GM18502 (cell line): Measurements from ENCODE around the gene BCAR1.
"Not testable (repeated sequence)": the region's sequence is repeated elsewhere in the genome, so short reads cannot be mapped to it uniquely, and the experiment has no call there.

Source experiments
- ATAC-seq: cut with Tn5 transposase; IDR thresholded peaks from one replicate; pipeline ENCODE4 v1.9.1; 2021; ENCODE audit warnings: mild to moderate bottlenecking; ENCODE audit not compliant: unreplicated experiment, poor library complexity

BCAR1 gene

DNA sequence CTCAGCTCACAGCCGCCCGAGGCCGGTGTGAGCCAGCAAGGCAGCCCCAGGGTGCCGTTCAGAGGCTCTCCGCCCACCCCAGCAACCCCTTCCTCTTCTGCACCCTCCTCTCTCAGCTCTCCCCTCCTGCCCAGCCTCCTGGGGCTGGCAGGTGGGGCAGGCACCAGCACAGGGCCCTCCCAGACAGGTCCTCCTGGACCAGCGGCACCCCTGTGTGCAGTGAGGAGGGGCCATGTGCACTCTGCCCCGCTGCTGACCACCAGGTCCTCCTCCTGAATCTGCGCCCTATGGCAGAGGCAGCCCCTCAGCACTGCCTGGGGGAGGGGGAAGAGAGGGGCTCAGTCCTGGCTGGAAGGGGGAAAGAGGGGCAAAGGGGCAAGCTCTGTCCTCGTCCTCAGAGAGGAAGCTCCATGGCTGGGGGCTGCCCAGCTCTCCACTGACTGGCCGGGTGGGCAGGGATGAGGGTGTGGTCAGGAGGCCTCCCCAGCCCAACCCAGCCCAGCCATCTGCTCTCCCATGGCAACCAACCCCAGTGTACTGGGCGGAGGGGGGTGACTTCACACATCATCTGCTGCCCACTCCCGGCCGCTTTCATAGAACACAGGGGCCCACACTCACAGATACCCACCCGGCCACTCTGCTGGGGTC lies 5.4 kb upstream of the BCAR1 start:
- ATAC-seq, result no peak

DNA sequence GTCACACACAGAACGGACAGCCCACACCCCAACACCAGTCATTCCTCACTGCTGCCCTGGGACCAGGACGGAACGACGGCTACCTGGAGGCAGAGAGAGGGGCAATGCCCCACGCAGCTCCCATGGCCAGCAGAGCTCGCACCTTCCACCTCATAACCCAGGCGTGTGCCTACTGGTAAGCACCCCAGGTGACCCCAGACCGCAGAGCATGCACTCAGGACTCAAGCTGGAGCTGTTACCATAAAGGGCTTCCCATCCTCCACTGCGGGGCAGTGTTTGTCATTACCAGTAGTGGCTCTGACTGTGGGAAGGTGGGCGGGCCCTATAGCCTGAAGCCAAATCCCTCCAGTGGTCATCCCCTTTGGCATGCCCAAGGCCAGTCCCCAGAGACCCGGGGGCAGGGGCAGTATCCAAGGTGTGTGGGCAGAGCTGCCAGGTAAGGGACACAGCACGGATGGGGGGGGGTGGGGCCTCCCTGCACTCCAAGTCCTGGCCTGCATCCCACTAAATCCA lies 4.7 kb upstream of the BCAR1 start:
- ATAC-seq, result no peak

DNA sequence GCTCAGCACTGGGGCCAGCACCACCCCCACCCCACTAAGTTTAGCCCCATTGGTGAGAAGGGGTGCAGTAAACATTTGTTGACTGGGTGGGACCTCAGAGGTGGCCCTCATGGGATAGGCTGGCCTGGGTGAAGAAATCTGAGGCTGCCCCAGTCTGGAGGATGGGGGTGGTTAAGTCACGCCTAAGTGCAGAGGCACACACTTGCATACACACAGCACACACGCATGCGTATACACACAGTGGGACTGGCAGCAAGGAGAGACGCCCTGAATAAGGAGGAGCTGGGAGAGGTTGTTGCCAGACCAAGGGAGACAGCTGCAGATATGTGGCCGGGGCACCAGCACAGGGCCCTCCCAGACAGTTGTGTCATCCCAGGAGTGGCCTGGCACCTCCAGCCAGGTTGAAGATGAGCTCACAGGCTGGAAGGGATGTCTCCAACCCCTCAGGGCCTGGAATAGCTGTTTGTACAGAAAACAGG lies 3.0 kb upstream of the BCAR1 start:
- no peak for ATAC-seq

GRCh38 chr16:75252946-75253911 lies 1.8 kb upstream of the BCAR1 start:
- no peak for ATAC-seq

GRCh38 chr16:75252049-75252864 lies 833 bp upstream of the BCAR1 start:
- no peak for ATAC-seq

DNA sequence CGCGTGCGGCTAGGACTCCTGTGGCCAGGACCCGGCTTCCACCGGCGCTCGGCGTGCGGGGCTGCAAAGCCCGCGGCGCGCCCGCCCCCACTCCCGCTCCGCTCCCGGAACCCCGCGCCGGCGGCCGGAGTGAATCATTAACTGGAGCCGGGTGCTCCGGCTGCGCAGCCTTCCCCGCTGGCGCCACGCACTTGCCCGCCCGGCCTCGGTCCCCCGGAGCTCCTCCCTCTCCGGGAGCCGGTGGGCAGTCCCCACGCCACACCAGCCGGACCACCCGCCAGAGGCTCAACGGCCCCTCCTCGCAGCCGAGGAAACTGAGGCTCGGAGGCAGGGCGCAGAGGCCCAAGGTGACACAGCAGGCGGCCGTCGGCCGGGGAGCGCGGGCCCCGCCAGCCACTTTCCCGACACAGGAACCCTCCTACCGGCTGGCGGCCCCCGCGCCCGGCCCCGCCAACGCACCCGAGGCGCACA lies 580 bp downstream of the BCAR1 start:
- peak; percentile 45 for ATAC-seq

DNA sequence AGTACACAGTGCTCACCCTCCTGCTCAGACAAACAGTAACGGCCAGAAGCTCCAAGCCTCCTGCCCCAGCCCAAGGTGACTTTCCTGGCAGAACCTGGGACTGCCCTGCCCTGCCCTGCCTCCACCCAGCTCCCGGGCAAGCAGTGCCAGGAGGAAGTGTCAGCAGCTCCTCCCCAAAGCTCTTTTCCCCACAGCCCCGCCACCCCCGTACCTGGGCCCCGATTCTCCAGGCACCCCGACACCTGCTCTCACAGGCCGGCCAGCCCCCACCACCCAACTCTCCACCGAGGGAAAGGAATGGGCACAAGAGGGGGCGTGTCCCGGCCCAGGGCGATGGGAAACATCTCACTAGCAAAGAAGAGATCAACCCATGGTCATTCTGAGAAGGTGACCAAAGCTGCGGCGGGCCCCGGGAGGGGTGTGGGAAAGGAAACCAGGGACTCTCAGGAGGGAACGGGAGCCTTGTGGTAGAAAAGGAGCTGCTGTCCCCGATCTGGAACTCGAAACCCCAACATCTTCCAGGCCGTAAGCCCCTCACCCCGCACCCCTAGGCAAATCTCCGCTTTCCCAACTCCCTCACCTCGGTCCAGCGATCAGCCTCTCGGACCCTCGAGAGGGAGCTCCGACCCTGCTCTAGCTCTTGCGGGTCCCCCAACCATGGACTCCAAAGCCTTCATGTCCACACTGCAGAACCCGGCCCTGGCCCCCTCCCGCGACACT lies 1.2 kb downstream of the BCAR1 start:
- ATAC-seq, result no peak

GRCh38 chr16:75249441-75249840 lies 2.0 kb downstream of the BCAR1 start:
- no peak for ATAC-seq

DNA sequence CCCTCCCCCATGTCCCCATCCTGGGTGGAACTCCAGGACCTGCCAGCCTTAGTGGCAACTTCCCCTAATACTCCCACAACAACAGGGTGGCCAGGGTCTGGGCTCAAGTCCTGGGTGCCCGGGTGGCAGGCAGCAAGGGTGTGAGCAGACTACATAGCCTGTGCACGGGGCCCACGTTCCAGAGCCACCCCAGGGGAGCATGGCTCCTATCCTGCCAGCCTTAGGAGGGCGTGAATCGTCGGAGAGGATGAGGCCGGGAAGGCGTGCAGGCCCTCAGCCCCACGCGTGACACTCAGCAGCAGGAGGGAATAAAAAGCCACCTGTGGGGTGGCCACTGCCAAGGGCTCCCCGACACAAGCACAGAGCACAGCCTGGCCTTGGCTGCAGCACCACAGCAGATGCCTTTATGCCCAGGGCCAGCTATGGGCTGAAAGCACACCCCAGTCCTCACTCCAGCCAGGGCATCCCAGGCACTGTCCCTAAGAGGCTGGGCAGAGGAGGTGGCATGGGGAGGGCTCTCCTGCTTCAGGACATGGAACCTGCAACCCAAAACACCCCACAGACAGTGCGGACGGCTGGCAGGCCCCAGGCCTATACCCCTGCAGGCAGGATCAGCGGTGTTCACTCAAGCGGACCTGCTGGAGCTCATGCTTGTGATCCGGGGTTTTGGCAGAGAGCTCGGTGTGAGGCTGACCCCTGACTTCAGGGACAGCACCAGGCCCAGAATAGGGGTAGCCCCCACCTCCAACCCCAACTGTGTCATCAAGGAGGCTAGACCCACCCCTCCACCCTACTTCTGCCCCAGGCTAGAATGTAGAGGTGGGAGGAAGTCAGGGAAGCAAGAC lies 2.7 kb downstream of the BCAR1 start:
- ATAC-seq, result no peak

- ATAC-seq, result no peak
These were observed 3.3 kb downstream of the BCAR1 start for GRCh38 chr16:75248142-75248535.

DNA sequence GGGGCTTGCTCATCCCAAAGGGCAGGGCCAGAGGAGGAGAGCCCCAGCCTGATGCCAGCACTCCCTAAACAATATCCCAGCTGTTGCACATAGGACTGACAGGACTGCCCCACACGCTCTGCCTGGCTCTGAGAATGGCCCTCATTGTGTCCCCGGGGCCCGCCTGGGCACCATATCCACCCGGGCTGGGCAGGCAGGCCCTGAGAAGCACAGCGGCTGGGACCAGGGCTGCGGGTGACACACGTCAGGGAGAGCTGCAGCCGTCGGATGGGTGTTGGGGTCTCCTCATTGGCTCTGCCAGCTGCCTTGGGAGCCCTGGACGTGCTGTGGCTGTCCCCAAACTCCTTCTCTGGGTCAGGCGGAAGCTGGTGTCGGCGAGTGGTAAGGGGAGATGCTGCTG lies 4.2 kb downstream of the BCAR1 start:
- no peak for ATAC-seq

DNA sequence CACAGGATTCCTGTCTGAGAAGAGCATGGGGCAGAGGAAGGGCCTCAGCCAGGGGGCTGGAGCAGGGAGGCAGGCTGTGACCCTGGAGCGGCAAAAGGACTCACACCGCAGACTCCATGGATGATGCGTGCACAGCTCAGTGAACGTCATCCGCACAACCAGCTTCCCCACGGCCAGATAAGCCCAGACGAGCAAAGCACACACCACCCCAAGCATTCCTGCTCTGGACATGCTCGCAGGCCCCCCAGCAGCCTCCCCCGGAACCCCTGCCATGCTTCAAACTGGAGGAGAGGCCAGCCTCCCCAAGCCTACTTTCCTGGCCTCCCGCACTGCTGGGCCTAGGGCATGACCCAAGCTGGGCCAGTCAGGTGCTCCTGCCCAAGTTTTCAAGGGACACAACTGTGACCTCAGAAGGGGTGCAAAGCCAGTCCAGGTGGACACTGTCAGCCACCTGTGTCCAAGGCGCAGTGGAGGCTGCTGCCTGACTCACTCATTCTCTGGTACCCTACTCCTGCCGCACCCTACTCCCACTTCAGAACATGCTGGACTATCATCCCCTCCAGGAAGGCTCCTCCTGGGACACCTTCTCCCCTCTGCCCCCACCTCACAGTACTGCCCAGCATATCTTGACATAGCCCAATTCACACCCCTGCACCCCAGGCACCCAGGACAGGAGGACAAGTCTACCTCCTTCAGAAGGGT lies 4.8 kb downstream of the BCAR1 start:
- ATAC-seq, result no peak

- peak; percentile 55 for ATAC-seq
These were observed 6.3 kb downstream of the BCAR1 start for GRCh38 chr16:75244844-75245758.

DNA sequence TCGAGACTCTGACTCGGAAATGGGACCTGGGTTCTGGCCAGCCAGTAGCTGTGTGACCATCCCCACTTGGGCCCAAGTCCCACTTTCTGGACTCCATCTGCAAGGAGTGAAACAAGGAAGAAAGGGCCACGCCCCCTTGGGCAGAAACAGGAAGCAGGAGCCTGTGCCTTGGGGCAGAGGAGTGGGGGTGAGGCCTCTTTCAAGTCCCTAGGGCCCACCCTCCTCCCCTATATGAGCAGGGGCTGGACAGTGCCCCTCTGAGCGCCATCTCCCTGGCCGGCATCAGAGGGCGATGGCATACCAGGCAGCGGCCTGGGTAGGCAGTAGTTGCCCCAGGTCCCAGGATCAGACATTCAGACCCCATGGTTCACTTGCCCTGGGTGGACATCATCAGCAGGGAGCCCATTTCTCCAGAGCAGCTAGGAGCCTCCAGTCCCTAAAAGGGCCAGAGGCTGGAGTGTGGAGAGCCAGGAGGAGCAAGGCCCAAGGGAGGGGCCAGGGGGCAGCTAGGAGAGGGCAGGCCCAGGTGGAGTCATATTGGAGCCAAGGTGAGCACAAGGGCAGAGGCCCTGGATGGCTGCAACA lies 7.1 kb downstream of the BCAR1 start:
- no peak for ATAC-seq

GRCh38 chr16:75243667-75244224 lies 7.7 kb downstream of the BCAR1 start:
- no peak for ATAC-seq

GRCh38 chr16:75242436-75243078 lies 8.9 kb downstream of the BCAR1 start:
- ATAC-seq, result not testable (repeated sequence)
